Activated T-cell treated with anti-CD3 and anti-CD28 coated beads for 1 hour (primary cell): ENCODE results near the gene TM7SF3.
"Not testable (repeated sequence)": the region's sequence is repeated elsewhere in the genome, so short reads cannot be mapped to it uniquely, and the experiment has no call there.

Experiments used
- DNase-seq: peaks from one replicate; pipeline ENCODE4 v3.0.0-alpha.2; 2020; ENCODE audit warnings: low read depth

Gene TM7SF3

GRCh38 chr12:27014085-27014858, at the start of gene TM7SF3:
TSS of gene TM7SF3 (minus strand) at chr12:27014384. CDS start at chr12:27014168, 216 bp downstream.
- DNase-seq = peak; percentile 91

GRCh38 chr12:27063250-27063851, 49.2 kb upstream of the TM7SF3 start:
- DNase-seq = no peak

- DNase-seq = no peak
Measured at GRCh38 chr12:27061317-27061716, 47.1 kb upstream of the TM7SF3 start.

GRCh38 chr12:27060740-27061139, 46.6 kb upstream of the TM7SF3 start:
- DNase-seq = no peak

- no peak for DNase-seq
Measured at GRCh38 chr12:27057543-27057942, 43.4 kb upstream of the TM7SF3 start.

- no peak for DNase-seq
Measured at GRCh38 chr12:27055966-27056365, 41.8 kb upstream of the TM7SF3 start.

- DNase-seq = no peak
Measured at GRCh38 chr12:27052742-27053141, 38.6 kb upstream of the TM7SF3 start.

GRCh38 chr12:27052176-27052575, 38.0 kb upstream of the TM7SF3 start:
- no peak for DNase-seq

GRCh38 chr12:27048822-27049752, 34.9 kb upstream of the TM7SF3 start:
- no peak for DNase-seq

- DNase-seq = not testable (repeated sequence)
Measured at GRCh38 chr12:27042018-27042417, 27.8 kb upstream of the TM7SF3 start.

- not testable (repeated sequence) for DNase-seq
Measured at GRCh38 chr12:27040637-27041036, 26.5 kb upstream of the TM7SF3 start.

- DNase-seq = no peak
Measured at GRCh38 chr12:27034607-27035293, 20.6 kb upstream of the TM7SF3 start.

GRCh38 chr12:27032679-27033078, 18.5 kb upstream of the TM7SF3 start:
- DNase-seq = no peak

GRCh38 chr12:27031531-27031930, 17.3 kb upstream of the TM7SF3 start:
- no peak for DNase-seq

GRCh38 chr12:27026257-27026656, 12.1 kb upstream of the TM7SF3 start:
- no peak for DNase-seq

GRCh38 chr12:27025116-27025515, 10.9 kb upstream of the TM7SF3 start:
- DNase-seq = no peak

- DNase-seq = no peak
Measured at GRCh38 chr12:27024291-27024690, 10.1 kb upstream of the TM7SF3 start.

- DNase-seq = no peak
Measured at GRCh38 chr12:27020761-27021160, 6.6 kb upstream of the TM7SF3 start.

- DNase-seq = no peak
Measured at GRCh38 chr12:27018037-27018436, 3.9 kb upstream of the TM7SF3 start.

- not testable (repeated sequence) for DNase-seq
Measured at GRCh38 chr12:27017163-27017823, 3.1 kb upstream of the TM7SF3 start.

GRCh38 chr12:27015730-27016076, 1.5 kb upstream of the TM7SF3 start:
- no peak for DNase-seq
